ENCODE results near the gene SCYGR1. TPM values are rescaled to one million over a fixed set of nuclear protein-coding genes. Genes with fewer than 3 reads are reported as not detected.
"Not testable (repeated sequence)": the region's sequence is repeated elsewhere in the genome, so short reads cannot be mapped to it uniquely, and the experiment has no call there.

The SCYGR1 gene
- total RNA-seq, 2 donors from 2014 or later, result not detected

- DNase-seq (ENCODE audit: low spot score), result no peak
- H3K36me3 ChIP-seq, result no peaks in the 10 kb centered on the region
- intact Hi-C loops (cut with DNase I), result no loop called here
- H3K27ac ChIP-seq, result no peak overlapping the region
- peaks cover 2% of the 10 kb centered on the region for H3K27me3 ChIP-seq (replicated peaks; ENCODE audit: insufficient read depth)
- H3K4me1 ChIP-seq (replicated peaks), result no peaks in the 10 kb centered on the region
- no peak overlapping the region for H3K4me3 ChIP-seq
- no peaks in the 10 kb centered on the region for H3K9me3 ChIP-seq
- 75% methylated on average over 7 of the region's 7 CpGs for WGBS
- TF ChIP-seq CTCF (IDR thresholded peaks at IDR 0.05) (no peak), POLR2A (IDR thresholded peaks at IDR 0.05) (no peak), POLR2AphosphoS5 (IDR thresholded peaks at IDR 0.05) (no peak)
Observed at GRCh38 chr2:227388537-227389011, 825 bp upstream of the SCYGR1 start.

- WGBS, result 80% methylated on average over 6 of the region's 6 CpGs
- no peaks in the 10 kb centered on the region for H3K36me3 ChIP-seq
- intact Hi-C loops (cut with DNase I), result no loop called here
Observed at GRCh38 chr2:227386630-227387029, 1.1 kb downstream of the SCYGR1 start.

GRCh38 chr2:227383686-227384085, 4.1 kb downstream of the SCYGR1 start:
- no peak overlapping the region for H3K4me3 ChIP-seq
- TF ChIP-seq POLR2AphosphoS5 (IDR thresholded peaks at IDR 0.05) (no peak), POLR2A (IDR thresholded peaks at IDR 0.05) (no peak), CTCF (IDR thresholded peaks at IDR 0.05) (no peak)

More at GRCh38 chr2:227386630-227387029, 1.1 kb downstream of the SCYGR1 start:
- H3K27me3 ChIP-seq (replicated peaks; ENCODE audit: insufficient read depth), result peaks cover 2% of the 10 kb centered on the region
- DNase-seq (ENCODE audit: low spot score), result no peak
- H3K4me1 ChIP-seq (replicated peaks), result no peaks in the 10 kb centered on the region
- no peak overlapping the region for H3K4me3 ChIP-seq
- TF ChIP-seq POLR2A (IDR thresholded peaks at IDR 0.05), result no peak
- TF ChIP-seq POLR2AphosphoS5 (IDR thresholded peaks at IDR 0.05), result no peak
- no peak for TF ChIP-seq CTCF (IDR thresholded peaks at IDR 0.05)
- H3K27ac ChIP-seq, result no peak overlapping the region
- H3K9me3 ChIP-seq, result no peaks in the 10 kb centered on the region

GRCh38 chr2:227382241-227382835, 5.4 kb downstream of the SCYGR1 start:
- H3K27me3 ChIP-seq (replicated peaks; ENCODE audit: insufficient read depth); intact Hi-C loops (cut with DNase I); H3K4me3 ChIP-seq; H3K27ac ChIP-seq; DNase-seq (ENCODE audit: low spot score); H3K9me3 ChIP-seq; H3K36me3 ChIP-seq; H3K4me1 ChIP-seq (replicated peaks): not testable (repeated sequence)
- WGBS, result 92% methylated on average over 2 of the region's 2 CpGs

More at GRCh38 chr2:227383686-227384085, 4.1 kb downstream of the SCYGR1 start:
- intact Hi-C loops (cut with DNase I), result no loop called here
- no peak for DNase-seq (ENCODE audit: low spot score)
- Histone ChIP-seq H3K27ac (no peak overlapping the region), H3K27me3 (replicated peaks; ENCODE audit: insufficient read depth) (peaks cover 2% of the 10 kb centered on the region), H3K9me3 (no peaks in the 10 kb centered on the region), H3K36me3 (no peaks in the 10 kb centered on the region), H3K4me1 (replicated peaks) (no peaks in the 10 kb centered on the region)
- WGBS, result 52% methylated on average over 3 of the region's 3 CpGs

GRCh38 chr2:227379095-227379494, 8.7 kb downstream of the SCYGR1 start, which contains the start of gene TM4SF20:
Gene TM4SF20, minus strand, starts transcription at chr2:227379306. Its CDS starts 38 bp downstream, at chr2:227379268.
- Histone ChIP-seq H3K4me3 (no peak within 1 kb of the TSS), H3K9me3 (no peaks in the 10 kb centered on the region), H3K4me1 (replicated peaks) (no peaks in the 10 kb centered on the region), H3K36me3 (no peaks in the 10 kb centered on the region), H3K27me3 (replicated peaks; ENCODE audit: insufficient read depth) (peaks cover 2% of the 10 kb centered on the region), H3K27ac (no peak within 1 kb of the TSS)
- TF ChIP-seq POLR2AphosphoS5 (IDR thresholded peaks at IDR 0.05) (no peak), CTCF (IDR thresholded peaks at IDR 0.05) (no peak), POLR2A (IDR thresholded peaks at IDR 0.05) (no peak)
- 86% methylated on average over 4 of the region's 4 CpGs for WGBS
- intact Hi-C loops (cut with DNase I), result no loop called here
- DNase-seq (ENCODE audit: low spot score), result no peak

Data from prostate gland (tissue), 2 donors.